ENCODE data around the gene ISG20. TPM values are rescaled to one million over a fixed set of nuclear protein-coding genes. Genes with fewer than 3 reads are reported as not detected.

The ISG20 gene
- total RNA-seq: 1.7 TPM
- 9.1 TPM for polyA plus RNA-seq

- peak; percentile 69 for DNase-seq (ENCODE audit: extremely low spot score)
- peak within 1 kb of the TSS; percentile 47 for H3K4me3 ChIP-seq (ENCODE audit: low read depth, low read length)
- H3K4me1 ChIP-seq (ENCODE audit: insufficient read depth): no peaks in the 10 kb centered on the region
- 9% methylated on average over 27 of the region's 27 CpGs for WGBS
- H3K36me3 ChIP-seq (ENCODE audit: insufficient read depth): no peaks in the 10 kb centered on the region
- H3K27ac ChIP-seq (ENCODE audit: low read depth): peak within 1 kb of the TSS; percentile 98
Observed at GRCh38 chr15:88638626-88639372, at the start of gene ISG20. Gene ISG20, plus strand, starts transcription at chr15:88639016. Its CDS starts 351 bp downstream, at chr15:88639367.

DNA sequence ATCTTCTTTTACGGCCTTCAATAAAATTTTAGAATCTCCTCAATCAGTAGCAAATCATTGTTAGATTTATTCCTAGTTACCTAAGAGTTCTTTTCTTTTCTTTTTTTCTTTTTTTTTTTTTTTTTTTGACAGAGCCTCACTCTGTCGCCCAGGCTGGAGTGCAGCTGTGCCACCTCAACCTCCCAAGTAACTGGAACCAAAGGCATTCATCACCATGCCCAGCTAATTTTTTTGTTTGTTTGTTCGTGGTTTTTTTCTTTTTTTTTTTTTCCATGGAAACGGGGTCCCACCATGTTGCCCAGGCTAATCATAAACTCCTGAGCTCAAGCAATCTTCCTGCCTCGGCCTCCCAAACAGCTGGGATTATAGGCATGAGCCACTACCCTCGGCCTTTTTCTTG is 48.1 kb upstream of the ISG20 start:
- WGBS: 81% methylated on average over 6 of the region's 6 CpGs
- Histone ChIP-seq H3K36me3 (ENCODE audit: insufficient read depth) (no peaks in the 10 kb centered on the region), H3K4me1 (ENCODE audit: insufficient read depth) (no peaks in the 10 kb centered on the region), H3K4me3 (ENCODE audit: low read depth, low read length) (no peak overlapping the region), H3K27ac (ENCODE audit: low read depth) (no peak overlapping the region)
- DNase-seq (ENCODE audit: extremely low spot score): no peak

DNA sequence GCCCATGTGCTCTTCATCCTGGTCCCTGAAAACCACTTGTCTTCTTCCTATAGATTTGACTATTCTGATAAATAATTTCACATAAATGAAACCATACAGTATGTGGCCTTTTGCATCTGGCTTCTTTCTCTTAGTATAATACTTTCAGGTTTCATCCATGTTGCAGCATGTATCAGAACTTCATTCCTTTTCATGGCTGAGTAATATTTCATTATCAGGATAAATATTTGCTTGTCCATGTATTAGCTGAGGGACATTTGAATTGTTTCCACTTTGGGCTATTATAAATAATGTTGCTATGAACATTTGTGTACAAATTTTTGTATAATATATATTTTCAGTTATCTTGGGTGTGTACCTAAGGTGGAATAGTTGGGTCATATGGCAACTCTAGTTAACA is 47.4 kb upstream of the ISG20 start:
- no peak for DNase-seq (ENCODE audit: extremely low spot score)
- H3K27ac ChIP-seq (ENCODE audit: low read depth): no peak overlapping the region

GRCh38 chr15:88603885-88604284 is 34.9 kb upstream of the ISG20 start:
- H3K4me3 ChIP-seq (ENCODE audit: low read depth, low read length): no peak overlapping the region
- no peaks in the 10 kb centered on the region for H3K4me1 ChIP-seq (ENCODE audit: insufficient read depth)
- 11% methylated on average over 14 of the region's 14 CpGs for WGBS

More for the DNA sequence above, 47.4 kb upstream of the ISG20 start:
- Histone ChIP-seq H3K4me1 (ENCODE audit: insufficient read depth) (no peaks in the 10 kb centered on the region), H3K4me3 (ENCODE audit: low read depth, low read length) (no peak overlapping the region), H3K36me3 (ENCODE audit: insufficient read depth) (no peaks in the 10 kb centered on the region)

DNA sequence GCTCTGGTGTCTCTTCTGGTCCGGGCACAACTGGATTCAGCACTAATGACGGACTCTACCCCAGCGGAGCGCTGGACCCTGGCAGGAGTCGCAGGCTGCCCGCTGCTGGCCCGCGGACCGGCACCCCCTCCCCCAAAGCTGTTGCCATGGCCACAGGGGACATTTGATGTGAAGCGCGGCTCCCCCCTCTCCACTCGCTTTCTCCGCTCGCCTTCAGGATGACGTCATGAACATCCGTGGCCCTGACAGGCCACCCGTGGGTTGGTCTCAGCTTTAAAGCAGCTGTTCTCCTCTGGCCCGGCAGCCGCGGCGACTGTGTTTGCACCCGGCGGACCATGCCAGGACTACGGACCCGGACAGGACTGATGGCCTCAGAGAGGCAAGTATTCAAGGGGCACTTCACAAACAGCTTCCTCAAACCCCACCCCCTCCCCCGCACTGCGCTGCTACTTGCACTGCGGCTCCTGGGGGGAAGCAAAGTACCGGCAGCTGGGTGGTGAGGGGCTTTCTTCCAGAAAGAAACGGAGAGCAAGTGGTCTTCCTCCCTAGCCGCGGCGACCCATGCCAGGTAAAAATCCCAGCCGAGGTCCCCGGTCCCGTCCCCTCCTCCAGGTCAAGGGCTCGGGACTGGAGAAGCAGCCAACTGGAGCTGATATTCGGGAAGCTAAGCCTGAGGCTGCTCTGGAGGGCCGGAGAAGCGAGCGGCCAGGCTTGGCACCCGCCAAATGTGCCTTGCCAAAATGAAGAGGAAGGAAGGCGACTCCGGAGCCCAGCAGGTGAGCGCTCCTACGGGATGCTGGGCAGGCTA is 34.2 kb upstream of the ISG20 start:
- Histone ChIP-seq H3K36me3 (ENCODE audit: insufficient read depth) (no peaks in the 10 kb centered on the region), H3K27ac (ENCODE audit: low read depth) (no peak overlapping the region), H3K4me3 (ENCODE audit: low read depth, low read length) (no peak overlapping the region), H3K4me1 (ENCODE audit: insufficient read depth) (no peaks in the 10 kb centered on the region)
- DNase-seq (ENCODE audit: extremely low spot score): no peak
- 1% methylated on average over 46 of the region's 46 CpGs for WGBS

More at GRCh38 chr15:88603885-88604284, 34.9 kb upstream of the ISG20 start:
- DNase-seq (ENCODE audit: extremely low spot score): no peak
- Histone ChIP-seq H3K36me3 (ENCODE audit: insufficient read depth) (no peaks in the 10 kb centered on the region), H3K27ac (ENCODE audit: low read depth) (no peak overlapping the region)

DNA sequence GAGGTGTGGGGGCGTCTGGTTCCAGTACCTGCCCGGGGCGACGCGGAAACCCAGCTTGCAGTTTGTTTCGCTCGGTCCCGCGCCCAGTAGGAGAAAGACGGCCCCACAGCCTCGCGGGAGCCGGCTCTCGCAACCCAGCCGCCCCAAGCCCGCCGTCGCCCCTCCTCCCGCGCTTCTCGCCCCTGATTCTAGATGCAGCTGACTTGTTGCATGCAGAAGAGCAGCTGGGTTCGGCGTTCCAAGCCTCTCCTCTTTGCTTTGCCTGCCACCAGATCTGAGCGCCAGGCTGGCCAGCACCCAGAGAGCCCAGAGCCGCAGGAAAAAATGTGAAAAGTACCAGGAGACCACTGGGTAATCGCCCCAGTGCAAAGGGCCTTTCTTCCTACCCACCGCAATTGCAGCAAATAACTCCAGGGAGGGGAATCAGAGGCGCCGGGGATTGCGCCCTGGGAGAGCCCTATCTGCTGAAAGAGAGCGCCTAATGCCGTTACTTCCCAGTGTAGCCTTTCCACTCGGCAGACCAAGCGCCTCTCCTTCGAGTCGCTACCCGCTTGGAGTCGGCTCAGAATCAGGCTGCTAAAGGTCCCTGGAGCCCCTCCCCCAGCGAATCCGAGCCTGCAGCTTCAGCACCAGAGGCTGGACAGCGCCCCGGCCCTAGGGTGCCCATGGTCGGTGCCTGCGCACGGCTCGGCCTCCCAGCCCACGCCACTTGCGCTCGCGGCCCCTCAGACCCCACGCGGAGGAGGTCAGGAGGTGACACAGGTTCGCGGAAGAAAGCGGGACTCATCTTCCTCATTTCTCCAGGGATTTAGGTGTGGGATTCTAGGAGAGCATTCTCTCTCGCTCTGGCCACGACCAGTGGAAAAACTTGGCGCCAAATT is 33.4 kb upstream of the ISG20 start:
- H3K4me1 ChIP-seq (ENCODE audit: insufficient read depth): no peaks in the 10 kb centered on the region
- no peak overlapping the region for H3K27ac ChIP-seq (ENCODE audit: low read depth)
- H3K4me3 ChIP-seq (ENCODE audit: low read depth, low read length): no peak overlapping the region
- 1% methylated on average over 58 of the region's 58 CpGs for whole genome bisulfite sequencing
- no peaks in the 10 kb centered on the region for H3K36me3 ChIP-seq (ENCODE audit: insufficient read depth)
- DNase-seq (ENCODE audit: extremely low spot score): no peak

DNA sequence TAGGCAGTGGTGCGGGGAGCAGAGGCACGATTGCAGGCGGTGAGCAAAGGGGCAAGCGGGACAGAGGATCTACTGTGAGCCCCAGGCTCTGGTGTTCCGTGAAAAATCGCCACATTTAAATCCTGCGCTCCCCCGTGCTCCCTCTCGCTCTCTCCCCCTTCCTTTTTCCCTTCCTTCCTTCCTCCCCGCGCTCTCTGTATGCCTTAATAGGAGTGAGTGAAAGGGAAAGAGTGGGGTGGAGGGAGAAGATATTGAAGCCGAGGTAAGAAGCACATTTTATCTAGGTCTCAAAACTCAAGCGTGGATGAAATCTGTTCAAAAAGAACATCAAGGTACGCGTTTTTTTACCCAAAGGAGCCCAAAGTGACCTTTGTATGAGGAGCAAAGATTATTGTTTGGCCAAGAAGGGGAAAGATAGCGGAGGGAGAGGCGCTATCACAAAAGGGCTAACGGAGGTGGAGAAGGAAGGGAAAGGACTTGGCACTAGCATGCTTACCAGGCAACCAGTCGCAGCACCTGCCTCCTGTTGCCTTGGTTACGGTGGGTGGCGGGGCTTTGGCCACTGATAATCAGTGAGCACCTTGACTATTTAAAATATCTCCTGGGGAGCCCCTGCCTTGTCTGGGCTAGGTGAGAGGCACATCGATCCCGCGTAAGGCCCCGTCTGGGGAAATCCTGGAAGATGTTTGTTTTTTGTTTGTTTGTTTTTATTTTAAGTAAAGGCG is 32.6 kb upstream of the ISG20 start:
- H3K27ac ChIP-seq (ENCODE audit: low read depth): no peak overlapping the region
- 12% methylated on average over 26 of the region's 26 CpGs for WGBS
- H3K4me3 ChIP-seq (ENCODE audit: low read depth, low read length): no peak overlapping the region
- no peaks in the 10 kb centered on the region for H3K4me1 ChIP-seq (ENCODE audit: insufficient read depth)
- DNase-seq (ENCODE audit: extremely low spot score): no peak
- no peaks in the 10 kb centered on the region for H3K36me3 ChIP-seq (ENCODE audit: insufficient read depth)

- Histone ChIP-seq H3K36me3 (ENCODE audit: insufficient read depth) (no peaks in the 10 kb centered on the region), H3K4me1 (ENCODE audit: insufficient read depth) (no peaks in the 10 kb centered on the region), H3K27ac (ENCODE audit: low read depth) (no peak overlapping the region), H3K4me3 (ENCODE audit: low read depth, low read length) (no peak overlapping the region)
- WGBS: 60% methylated on average over 1 of the region's 1 CpG
- DNase-seq (ENCODE audit: extremely low spot score): no peak
Observed at GRCh38 chr15:88607951-88608350, 30.9 kb upstream of the ISG20 start.

GRCh38 chr15:88608607-88609181 is 30.1 kb upstream of the ISG20 start:
- no peaks in the 10 kb centered on the region for H3K4me1 ChIP-seq (ENCODE audit: insufficient read depth)
- no peak for DNase-seq (ENCODE audit: extremely low spot score)
- WGBS: 78% methylated on average over 4 of the region's 4 CpGs
- H3K27ac ChIP-seq (ENCODE audit: low read depth): no peak overlapping the region
- H3K4me3 ChIP-seq (ENCODE audit: low read depth, low read length): no peak overlapping the region
- H3K36me3 ChIP-seq (ENCODE audit: insufficient read depth): no peaks in the 10 kb centered on the region

DNA sequence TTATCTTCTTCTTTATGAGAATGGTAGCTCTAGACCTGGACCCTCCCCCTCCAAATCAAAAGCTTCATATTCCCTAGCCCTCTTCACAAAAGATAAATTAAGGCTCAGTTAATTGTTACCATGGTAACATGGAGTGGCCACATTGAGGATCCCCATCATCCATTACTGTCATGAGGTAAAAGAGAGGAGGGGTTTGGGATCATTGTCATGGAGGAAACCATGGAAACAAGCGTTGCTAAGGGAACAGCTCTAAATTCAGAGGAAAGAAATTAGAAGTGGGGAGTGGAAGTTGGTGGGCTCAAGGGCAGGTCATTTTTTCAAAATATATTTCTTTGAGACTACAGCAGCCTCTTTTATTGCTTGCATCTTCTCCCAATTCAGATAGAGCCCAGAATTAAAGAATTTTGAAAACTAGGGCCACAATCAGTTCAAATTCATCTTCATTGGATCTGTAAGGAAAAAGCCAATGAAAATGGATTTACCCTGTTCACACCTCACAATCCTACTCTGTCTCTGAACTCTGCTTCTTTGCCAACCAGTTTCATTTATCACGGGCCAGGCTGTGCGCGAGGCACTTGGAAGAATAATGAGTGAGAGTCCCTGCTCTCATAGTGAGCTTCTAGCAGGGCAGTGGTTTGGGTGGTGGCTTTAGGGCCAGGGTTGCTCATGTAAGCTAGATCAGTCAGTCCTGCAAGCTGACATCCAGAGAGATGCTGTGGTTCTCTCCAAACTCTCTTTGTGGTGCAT is 29.3 kb upstream of the ISG20 start:
- no peak overlapping the region for H3K4me3 ChIP-seq (ENCODE audit: low read depth, low read length)

DNA sequence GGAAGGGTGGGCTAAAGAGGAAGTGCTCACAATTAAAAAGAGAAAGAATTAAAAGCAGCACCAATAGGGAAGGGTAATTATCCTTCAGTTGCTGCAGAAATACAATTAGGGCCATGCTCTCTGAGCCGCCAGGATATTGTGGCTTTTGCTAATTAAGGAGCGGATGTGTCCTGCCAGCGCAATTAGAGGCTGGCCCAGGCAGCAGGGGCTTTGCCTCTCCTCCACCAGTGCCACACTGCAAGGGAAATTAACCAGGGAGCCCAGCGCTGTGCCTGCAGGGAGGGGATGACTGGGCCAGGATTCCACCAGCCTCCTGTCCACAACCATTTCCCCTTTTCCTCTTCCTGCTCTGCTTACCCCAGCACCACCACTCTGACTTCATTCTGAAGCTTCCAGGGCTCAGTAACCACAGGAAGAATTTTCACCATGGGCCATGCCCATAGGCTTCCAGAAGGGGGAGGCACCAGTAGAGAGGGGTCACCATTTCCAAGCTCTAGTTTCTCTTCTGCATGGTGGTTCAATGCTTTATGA is 28.1 kb upstream of the ISG20 start:
- no peak for DNase-seq (ENCODE audit: extremely low spot score)
- Histone ChIP-seq H3K4me1 (ENCODE audit: insufficient read depth) (no peaks in the 10 kb centered on the region), H3K4me3 (ENCODE audit: low read depth, low read length) (no peak overlapping the region), H3K36me3 (ENCODE audit: insufficient read depth) (no peaks in the 10 kb centered on the region), H3K27ac (ENCODE audit: low read depth) (no peak overlapping the region)
- WGBS: 31% methylated on average over 4 of the region's 4 CpGs

More for the DNA sequence above, 29.3 kb upstream of the ISG20 start:
- Histone ChIP-seq H3K36me3 (ENCODE audit: insufficient read depth) (no peaks in the 10 kb centered on the region), H3K4me1 (ENCODE audit: insufficient read depth) (no peaks in the 10 kb centered on the region), H3K27ac (ENCODE audit: low read depth) (no peak overlapping the region)
- DNase-seq (ENCODE audit: extremely low spot score): no peak
- 67% methylated on average over 4 of the region's 4 CpGs for WGBS

GRCh38 chr15:88612186-88612796 is 26.5 kb upstream of the ISG20 start:
- 68% methylated on average over 7 of the region's 7 CpGs for WGBS
- Histone ChIP-seq H3K4me3 (ENCODE audit: low read depth, low read length) (no peak overlapping the region), H3K4me1 (ENCODE audit: insufficient read depth) (no peaks in the 10 kb centered on the region), H3K27ac (ENCODE audit: low read depth) (no peak overlapping the region), H3K36me3 (ENCODE audit: insufficient read depth) (no peaks in the 10 kb centered on the region)
- no peak for DNase-seq (ENCODE audit: extremely low spot score)

Data from urinary bladder (tissue), 4 donors.